Endothelial cell of umbilical vein (primary cell): ENCODE results near the gene ATP1B2.

Experiments
- CTCF ChIP-seq, 2 donors: IDR thresholded peaks; 1 replicate in 1 of 2; 2 replicates in 1 of 2; pipeline ENCODE4 v1.5.1; 2011; ENCODE audit warnings: low read length in 2 of 2, mild to moderate bottlenecking in 2 of 2, moderate library complexity in 2 of 2, control low read depth in 1 of 2, inconsistent platforms in 1 of 2, low read depth in 1 of 2; ENCODE audit not compliant: insufficient read depth in 1 of 2; ENCODE audit errors: extremely low read depth in 1 of 2
- POLR2A ChIP-seq: IDR thresholded peaks from 2 replicates; pipeline ENCODE4 v1.6.1; 2012; ENCODE audit warnings: low read depth, mild to moderate bottlenecking, control low read depth, low read length
- POLR2AphosphoS5 ChIP-seq: IDR thresholded peaks from 2 replicates; pipeline ENCODE4 v1.6.1; 2012; ENCODE audit warnings: low read depth, mild to moderate bottlenecking, control low read depth, low read length, moderate library complexity; ENCODE audit not compliant: insufficient read depth

- TF ChIP-seq POLR2AphosphoS5 (no peak), CTCF (IDR thresholded peaks at IDR 0.05; ENCODE audit: extremely low read depth in 1 of 2, insufficient read depth in 1 of 2, low read depth in 1 of 2, low read length in 2 of 2) (no peak), POLR2A (no peak)
These were observed 455 bp downstream of the ATP1B2 start for GRCh38 chr17:7651097-7651664.
